IMR-90 (cell line): Measurements from ENCODE around the gene EIF5A. TPM values are rescaled to one million over a fixed set of nuclear protein-coding genes. Genes with fewer than 3 reads are reported as not detected.

Experiments
- ATAC-seq: fragments of 200-7000 bp; cut with Tn5 transposase; 2 replicates; pipeline ENCODE4 v1.9.1; 2020; ENCODE audit warnings: low read depth, mild to moderate bottlenecking, moderate library complexity
- BruUV-seq: library from RNA; stranded (reverse); fragments of 400-500 nt; replicated peaks from 2 replicates; lab custom pipeline; 2021; lab: Mats Ljungman, UMichigan
- CTCF ChIA-PET: fragments of 300-600 bp; formaldehyde crosslinking; extraction: SDS; loops from one replicate; lab custom pipeline; 2021; ENCODE audit warnings: antibody characterized with exemption; lab: Yijun Ruan, JAX
- POLR2A ChIA-PET: fragments of 300-600 bp; sonication (Branson Sonifier 250); formaldehyde crosslinking; loops from one replicate; lab custom pipeline; 2022; ENCODE audit warnings: antibody characterized with exemption; ENCODE audit not compliant: unreplicated experiment; lab: Charles Lee
- DNase-seq: peaks from one replicate; pipeline ENCODE4 v3.0.0; 2013
- H2AFZ ChIP-seq: replicated peaks from 2 replicates; pipeline ENCODE3; 2013; ENCODE audit warnings: low read length, mild to moderate bottlenecking; ENCODE audit not compliant: poor library complexity
- H2AK5ac ChIP-seq: 2 replicates; pipeline ENCODE4 v1.6.1; 2013; ENCODE audit warnings: low read depth, low read length, inconsistent platforms
- H2AK9ac ChIP-seq: replicated peaks from 2 replicates; pipeline ENCODE3; 2013; ENCODE audit warnings: mild to moderate bottlenecking, low read depth, low read length, moderate library complexity; ENCODE audit not compliant: poor library complexity
- H2BK120ac ChIP-seq: 2 replicates; pipeline ENCODE4 v1.6.1; 2013; ENCODE audit warnings: low read depth, low read length, inconsistent platforms
- H2BK15ac ChIP-seq: 3 replicates; pipeline ENCODE4 v1.6.1; 2013; ENCODE audit warnings: low read depth, low read length, inconsistent platforms
- H2BK20ac ChIP-seq: 2 replicates; pipeline ENCODE4 v1.6.1; 2013; ENCODE audit warnings: low read depth, mild to moderate bottlenecking, inconsistent platforms, low read length, moderate library complexity
- H2BK5ac ChIP-seq: 2 replicates; pipeline ENCODE4 v1.6.1; 2013; ENCODE audit warnings: mild to moderate bottlenecking, low read depth, low read length, inconsistent platforms; ENCODE audit not compliant: poor library complexity, severe bottlenecking
- H3K14ac ChIP-seq: replicated peaks from 2 replicates; pipeline ENCODE4 v1.6.1; 2013; ENCODE audit warnings: low read depth, low read length, inconsistent platforms
- H3K18ac ChIP-seq: 2 replicates; pipeline ENCODE4 v1.6.1; 2013; ENCODE audit warnings: low read depth, low read length, control low read depth
- H3K23ac ChIP-seq: 2 replicates; pipeline ENCODE4 v1.6.1; 2013; ENCODE audit warnings: low read depth, low read length, inconsistent platforms
- H3K27ac ChIP-seq: 2 replicates; pipeline ENCODE4 v1.5.1; 2013; ENCODE audit warnings: mild to moderate bottlenecking, control low read depth, low read length; ENCODE audit not compliant: insufficient read depth
- H3K27me3 ChIP-seq: 2 replicates; pipeline ENCODE4 v1.6.1; 2013; ENCODE audit warnings: low read length; ENCODE audit not compliant: control insufficient read depth, insufficient read depth
- H3K36me3 ChIP-seq: 2 replicates; pipeline ENCODE4 v1.6.1; 2013; ENCODE audit warnings: low read length, mixed read lengths; ENCODE audit not compliant: control insufficient read depth, insufficient read depth
- H3K4ac ChIP-seq: 2 replicates; pipeline ENCODE4 v1.6.1; 2013; ENCODE audit warnings: low read depth, low read length, inconsistent platforms
- H3K4me1 ChIP-seq: 2 replicates; pipeline ENCODE4 v1.6.1; 2013; ENCODE audit warnings: low read length, mixed read lengths; ENCODE audit not compliant: control insufficient read depth, insufficient read depth
- H3K4me2 ChIP-seq: 2 replicates; pipeline ENCODE4 v1.6.1; 2013; ENCODE audit warnings: low read depth, mild to moderate bottlenecking, control low read depth, low read length, moderate library complexity
- H3K4me3 ChIP-seq: 2 replicates; pipeline ENCODE4 v1.5.1; 2013; ENCODE audit warnings: low read depth, mild to moderate bottlenecking, control low read depth, low read length, moderate library complexity; ENCODE audit not compliant: insufficient read depth
- H3K56ac ChIP-seq: 2 replicates; pipeline ENCODE4 v1.6.1; 2013; ENCODE audit warnings: low read length, inconsistent platforms; ENCODE audit not compliant: insufficient read depth; ENCODE audit errors: extremely low read depth
- H3K79me1 ChIP-seq, 2 experiments: 2 replicates each; pipeline ENCODE4 v1.6.1; 2013; ENCODE audit warnings: low read length in 2 of 2, inconsistent platforms in 1 of 2, low read depth in 1 of 2
- H3K9ac ChIP-seq: 2 replicates; pipeline ENCODE4 v1.6.1; 2013; ENCODE audit warnings: low read depth, low read length, control low read depth
- H3K9me1 ChIP-seq: 2 replicates; pipeline ENCODE4 v1.6.1; 2013; ENCODE audit warnings: low read length, inconsistent platforms; ENCODE audit not compliant: insufficient read depth
- H3K9me3 ChIP-seq: 2 replicates; pipeline ENCODE4 v1.6.1; 2013; ENCODE audit warnings: low read length; ENCODE audit not compliant: control insufficient read depth, insufficient read depth
- H4K20me1 ChIP-seq: 2 replicates; pipeline ENCODE4 v1.6.1; 2013; ENCODE audit warnings: low read length, inconsistent platforms; ENCODE audit not compliant: insufficient read depth
- H4K5ac ChIP-seq: 2 replicates; pipeline ENCODE4 v1.6.1; 2013; ENCODE audit warnings: mild to moderate bottlenecking, low read depth, low read length, control low read depth
- H4K8ac ChIP-seq, 2 experiments: 2 replicates each; pipeline ENCODE4 v1.6.1; 2013; ENCODE audit warnings: low read depth in 2 of 2, low read length in 2 of 2, control low read depth in 1 of 2, inconsistent platforms in 1 of 2
- H4K91ac ChIP-seq: 2 replicates; pipeline ENCODE4 v1.6.1; 2013; ENCODE audit warnings: low read depth, low read length, inconsistent platforms; ENCODE audit not compliant: insufficient read depth
- RCOR1 ChIP-seq: IDR thresholded peaks from 2 replicates; pipeline ENCODE4 v1.6.1; 2012; ENCODE audit warnings: mild to moderate bottlenecking, low read length, improper control_type of control experiment; ENCODE audit not compliant: insufficient replicate concordance
- USF2 ChIP-seq: fragments of 150-350 bp; IDR thresholded peaks from 2 replicates; pipeline ENCODE4 v1.6.1; 2017; ENCODE audit warnings: mild to moderate bottlenecking, antibody characterized with exemption, low read length, low read depth
- WGBS, 2 experiments: methylation state at CpG; one replicate each; pipeline versions ENCODE4 v1.1.5 to v1.1.7; 2013; ENCODE audit warnings: missing lambda C conversion rate in 2 of 2; ENCODE audit not compliant: insufficient read length in 1 of 2; ENCODE audit errors: extremely low coverage in 2 of 2; 5-methylcytosine and 5-hydroxymethylcytosine counted together
- dilution Hi-C: fragments of 300-500 bp; cut with HindIII; formaldehyde crosslinking; loops from one replicate; pipeline ENCODE4 v1.14.3; 2018; ENCODE audit warnings: low sequenced_read_pairs; ENCODE audit not compliant: unreplicated experiment
- in situ Hi-C: fragments of 300-500 bp; cut with MboI; formaldehyde crosslinking; loops from 3 replicates; pipeline ENCODE4 v1.14.3; 2019; ENCODE audit warnings: low sequenced_read_pairs, inconsistent platforms, mixed read lengths
- intact Hi-C: fragments of 100-400 bp; cut with micrococcal nuclease; formaldehyde crosslinking; loops from 2 replicates; pipeline ENCODE4 v1.10.0; 2022
- polyA plus RNA-seq, 3 experiments: library from polyadenylated mRNA; depleted of rRNA; stranded (reverse); fragments of >200 nt; gene quantifications; 2 replicates each; pipeline ENCODE4 v1.2.3, GENCODE V29; 2012; ENCODE audit warnings: low replicate concordance in 1 of 3
- total RNA-seq: library from RNA; depleted of rRNA; stranded (reverse); fragments of >200 nt; gene quantifications from 2 replicates; pipeline ENCODE4 v1.2.3, GENCODE V29; 2012

EIF5A gene
- total and polyA plus RNA-seq, 2 of the 4 experiments (the other 2 are of a cell fraction): 782 to 883 TPM

- WGBS, 2 experiments: 90% methylated on average over 8 of the region's 13 CpGs; no CpG with 5 or more reads in 1 of the 2 experiments
Measured at GRCh38 chr17:7341842-7342241, 34.4 kb downstream of the EIF5A start.

More at GRCh38 chr17:7341842-7342241, 34.4 kb downstream of the EIF5A start:
- Histone ChIP-seq H3K9me3 (no peaks in the 10 kb centered on the region), H3K36me3 (no peaks in the 10 kb centered on the region), H3K4me3 (no peak overlapping the region), H3K4ac (no peak overlapping the region), H2BK5ac (no peak overlapping the region), H3K27me3 (peaks cover 24% of the 10 kb centered on the region), H3K56ac (no peak overlapping the region), H4K8ac (no peak overlapping the region), H3K9ac (no peak overlapping the region), H3K23ac (no peak overlapping the region), H3K79me1 (no peaks in the 10 kb centered on the region), H4K20me1 (peaks cover 4% of the 10 kb centered on the region), H2BK120ac (no peak overlapping the region), H2AK9ac (no peak overlapping the region), H2AFZ (no peak overlapping the region), H3K4me2 (no peak overlapping the region), H3K14ac (no peak overlapping the region), H3K27ac (no peak overlapping the region), H3K9me1 (no peaks in the 10 kb centered on the region), H2AK5ac (no peak overlapping the region), H4K91ac (no peak overlapping the region), H2BK20ac (no peak overlapping the region), H3K4me1 (no peaks in the 10 kb centered on the region), H3K18ac (no peak overlapping the region), H2BK15ac (no peak overlapping the region), H4K5ac (no peak overlapping the region)
- CTCF ChIA-PET: no interaction called here
- BruUV-seq: no TSS peak
- dilution Hi-C loops: no loop called here
- no peak for TF ChIP-seq RCOR1
- TF ChIP-seq USF2: no peak
- no peak for ATAC-seq
- in situ Hi-C loops: no loop called here
- POLR2A ChIA-PET: no interaction called here
- DNase-seq: no peak
- intact Hi-C loops: no loop called here
